ENCODE measurements around the gene RNASEL.

The RNASEL gene

GRCh38 chr1:182570611-182570970, 18.5 kb downstream of the RNASEL start:
- Histone ChIP-seq H3K4me1 (ENCODE audit: insufficient read depth, low read length) (no peaks in the 10 kb centered on the region), H3K9me3 (ENCODE audit: low read length) (no peaks in the 10 kb centered on the region), H3K36me3 (ENCODE audit: insufficient read depth, low read length) (peaks cover 15% of the 10 kb centered on the region), H3K4me3 (ENCODE audit: low read depth in 1 of 2, low read length in 2 of 2) (no peak overlapping the region), H3K27ac (ENCODE audit: low read depth, low read length) (no peak overlapping the region), H3K27me3 (ENCODE audit: control insufficient read depth in 1 of 2, insufficient read depth in 2 of 2, low read length in 2 of 2) (no peaks in the 10 kb centered on the region), H3K9ac (ENCODE audit: low read length) (no peak overlapping the region)

GRCh38 chr1:182569939-182570610, 19.0 kb downstream of the RNASEL start:
- Histone ChIP-seq H3K27ac (ENCODE audit: low read depth, low read length) (no peak overlapping the region), H3K4me1 (ENCODE audit: insufficient read depth, low read length) (no peaks in the 10 kb centered on the region), H3K4me3 (ENCODE audit: low read depth in 1 of 2, low read length in 2 of 2) (no peak overlapping the region), H3K36me3 (ENCODE audit: insufficient read depth, low read length) (peaks cover 10% of the 10 kb centered on the region), H3K27me3 (ENCODE audit: control insufficient read depth in 1 of 2, insufficient read depth in 2 of 2, low read length in 2 of 2) (no peaks in the 10 kb centered on the region), H3K9ac (ENCODE audit: low read length) (no peak overlapping the region), H3K9me3 (ENCODE audit: low read length) (no peaks in the 10 kb centered on the region)

GRCh38 chr1:182568647-182569284, 20.3 kb downstream of the RNASEL start:
- Histone ChIP-seq H3K36me3 (ENCODE audit: insufficient read depth, low read length) (no peaks in the 10 kb centered on the region), H3K4me3 (ENCODE audit: low read depth in 1 of 2, low read length in 2 of 2) (no peak overlapping the region), H3K27ac (ENCODE audit: low read depth, low read length) (no peak overlapping the region), H3K27me3 (ENCODE audit: control insufficient read depth in 1 of 2, insufficient read depth in 2 of 2, low read length in 2 of 2) (no peaks in the 10 kb centered on the region), H3K9ac (ENCODE audit: low read length) (no peak overlapping the region), H3K9me3 (ENCODE audit: low read length) (no peaks in the 10 kb centered on the region), H3K4me1 (ENCODE audit: insufficient read depth, low read length) (no peaks in the 10 kb centered on the region)

DNA sequence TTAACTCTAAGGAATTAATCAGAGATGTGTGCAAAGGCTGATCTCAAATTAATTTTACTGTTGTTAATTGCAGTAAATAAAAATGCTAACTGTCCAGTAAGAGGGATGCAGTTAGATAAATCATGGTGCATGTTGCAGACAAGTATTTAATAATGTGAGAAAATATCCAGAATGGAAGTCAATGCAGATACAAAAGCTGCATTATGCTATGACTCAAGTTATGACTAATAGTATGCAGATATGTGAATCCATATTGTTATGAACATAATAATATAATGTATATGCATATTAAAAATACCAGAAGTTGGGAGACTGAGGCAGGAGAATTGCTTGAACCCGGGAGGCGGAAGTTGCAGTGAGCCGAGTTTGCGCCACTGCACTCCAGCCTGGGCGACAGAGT, 21.4 kb downstream of the RNASEL start:
- H3K4me3 ChIP-seq (ENCODE audit: low read depth in 1 of 2, low read length in 2 of 2), result no peak overlapping the region
- no peak overlapping the region for H3K27ac ChIP-seq (ENCODE audit: low read depth, low read length)
- H3K9ac ChIP-seq (ENCODE audit: low read length), result no peak overlapping the region
- no peaks in the 10 kb centered on the region for H3K27me3 ChIP-seq (ENCODE audit: control insufficient read depth in 1 of 2, insufficient read depth in 2 of 2, low read length in 2 of 2)
- H3K4me1 ChIP-seq (ENCODE audit: insufficient read depth, low read length), result no peaks in the 10 kb centered on the region
- no peaks in the 10 kb centered on the region for H3K9me3 ChIP-seq (ENCODE audit: low read length)
- no peaks in the 10 kb centered on the region for H3K36me3 ChIP-seq (ENCODE audit: insufficient read depth, low read length)

DNA sequence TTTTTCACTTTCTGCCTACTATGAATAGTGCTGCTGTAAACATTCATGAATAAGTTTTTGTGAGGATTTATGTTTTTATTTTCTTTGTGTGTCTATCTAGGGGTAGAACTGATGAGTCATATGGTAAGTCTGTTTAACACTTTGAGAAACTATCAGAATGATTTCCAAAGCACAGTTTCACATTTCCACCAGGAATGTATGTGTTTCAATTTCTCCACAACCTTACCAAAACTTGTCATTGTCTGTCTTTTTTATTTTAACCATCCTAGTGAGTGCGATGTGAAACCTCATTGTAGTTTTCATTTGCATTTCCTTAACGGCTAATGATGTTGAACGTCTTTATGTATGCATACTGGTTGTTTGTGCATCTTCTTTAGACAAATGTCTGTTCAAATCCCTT, 23.5 kb downstream of the RNASEL start:
- no peaks in the 10 kb centered on the region for H3K4me1 ChIP-seq (ENCODE audit: insufficient read depth, low read length)
- no peak overlapping the region for H3K9ac ChIP-seq (ENCODE audit: low read length)
- H3K27ac ChIP-seq (ENCODE audit: low read depth, low read length), result no peak overlapping the region
- H3K36me3 ChIP-seq (ENCODE audit: insufficient read depth, low read length), result no peaks in the 10 kb centered on the region
- H3K4me3 ChIP-seq (ENCODE audit: low read depth in 1 of 2, low read length in 2 of 2), result no peak overlapping the region
- no peaks in the 10 kb centered on the region for H3K9me3 ChIP-seq (ENCODE audit: low read length)
- no peaks in the 10 kb centered on the region for H3K27me3 ChIP-seq (ENCODE audit: control insufficient read depth in 1 of 2, insufficient read depth in 2 of 2, low read length in 2 of 2)

- H3K4me1 ChIP-seq (ENCODE audit: insufficient read depth, low read length), result no peaks in the 10 kb centered on the region
- no peaks in the 10 kb centered on the region for H3K9me3 ChIP-seq (ENCODE audit: low read length)
- no peaks in the 10 kb centered on the region for H3K27me3 ChIP-seq (ENCODE audit: control insufficient read depth in 1 of 2, insufficient read depth in 2 of 2, low read length in 2 of 2)
- H3K36me3 ChIP-seq (ENCODE audit: insufficient read depth, low read length), result no peaks in the 10 kb centered on the region
- H3K9ac ChIP-seq (ENCODE audit: low read length), result no peak overlapping the region
- no peak overlapping the region for H3K4me3 ChIP-seq (ENCODE audit: low read depth in 1 of 2, low read length in 2 of 2)
- no peak overlapping the region for H3K27ac ChIP-seq (ENCODE audit: low read depth, low read length)
Measured at GRCh38 chr1:182564406-182565004, 24.6 kb downstream of the RNASEL start.

GRCh38 chr1:182563095-182563494, 26.0 kb downstream of the RNASEL start:
- Histone ChIP-seq H3K4me3 (ENCODE audit: low read depth in 1 of 2, low read length in 2 of 2) (no peak overlapping the region), H3K9ac (ENCODE audit: low read length) (no peak overlapping the region), H3K27me3 (ENCODE audit: control insufficient read depth in 1 of 2, insufficient read depth in 2 of 2, low read length in 2 of 2) (no peaks in the 10 kb centered on the region), H3K27ac (ENCODE audit: low read depth, low read length) (no peak overlapping the region), H3K9me3 (ENCODE audit: low read length) (no peaks in the 10 kb centered on the region), H3K36me3 (ENCODE audit: insufficient read depth, low read length) (no peaks in the 10 kb centered on the region), H3K4me1 (ENCODE audit: insufficient read depth, low read length) (no peaks in the 10 kb centered on the region)

DNA sequence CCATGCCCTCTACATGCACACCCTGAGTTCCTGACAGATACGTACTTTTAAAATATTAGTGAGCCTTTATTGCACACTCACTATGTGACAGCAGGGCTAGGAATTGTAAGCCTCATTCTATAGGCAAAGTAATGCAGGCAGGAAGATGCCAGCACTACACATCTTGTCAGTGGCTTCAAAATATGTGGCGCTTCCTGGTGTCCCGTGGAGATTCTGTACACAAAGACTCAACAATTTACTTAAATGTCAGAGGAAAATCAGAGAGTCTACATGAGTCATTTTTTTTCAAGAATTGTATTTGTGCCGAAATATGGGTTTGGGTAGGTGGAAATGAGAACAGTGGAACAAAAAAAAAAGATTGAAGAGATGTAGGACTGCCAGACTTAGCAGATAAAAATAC, 27.6 kb downstream of the RNASEL start:
- no peak overlapping the region for H3K9ac ChIP-seq (ENCODE audit: low read length)
- H3K9me3 ChIP-seq (ENCODE audit: low read length), result no peaks in the 10 kb centered on the region
- no peaks in the 10 kb centered on the region for H3K4me1 ChIP-seq (ENCODE audit: insufficient read depth, low read length)
- no peak overlapping the region for H3K4me3 ChIP-seq (ENCODE audit: low read depth in 1 of 2, low read length in 2 of 2)
- no peaks in the 10 kb centered on the region for H3K27me3 ChIP-seq (ENCODE audit: control insufficient read depth in 1 of 2, insufficient read depth in 2 of 2, low read length in 2 of 2)
- no peaks in the 10 kb centered on the region for H3K36me3 ChIP-seq (ENCODE audit: insufficient read depth, low read length)
- no peak overlapping the region for H3K27ac ChIP-seq (ENCODE audit: low read depth, low read length)

DNA sequence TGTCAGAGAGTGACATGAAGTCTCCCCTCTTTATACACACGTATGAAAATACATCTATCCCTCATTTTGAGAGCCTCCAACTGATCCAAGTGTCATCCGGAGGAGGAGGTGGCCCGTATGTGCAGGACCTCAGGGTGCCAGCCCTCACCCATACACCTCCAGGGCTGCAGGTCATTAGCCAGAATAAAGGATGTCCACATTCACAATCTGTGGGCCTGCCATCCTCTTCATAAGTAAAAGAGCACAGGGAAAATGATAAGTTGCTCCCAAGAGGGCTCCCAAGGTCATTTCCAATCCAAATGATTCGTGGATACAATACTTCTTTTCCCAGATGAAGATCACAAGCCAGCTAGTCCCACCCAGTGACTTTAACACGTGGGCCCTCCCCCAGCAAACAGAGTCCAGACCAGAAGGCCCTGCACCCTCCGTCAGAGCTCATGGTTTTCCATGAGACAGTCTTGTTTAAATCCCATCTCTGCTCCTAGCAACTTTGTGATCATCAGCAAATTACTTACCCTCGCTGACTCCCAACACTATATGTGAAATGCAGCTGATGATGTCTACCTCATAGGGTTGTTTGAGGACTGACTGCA, 28.6 kb downstream of the RNASEL start:
- H3K9me3 ChIP-seq (ENCODE audit: low read length), result no peaks in the 10 kb centered on the region
- no peaks in the 10 kb centered on the region for H3K27me3 ChIP-seq (ENCODE audit: control insufficient read depth in 1 of 2, insufficient read depth in 2 of 2, low read length in 2 of 2)
- H3K4me3 ChIP-seq (ENCODE audit: low read depth in 1 of 2, low read length in 2 of 2), result no peak overlapping the region
- no peaks in the 10 kb centered on the region for H3K36me3 ChIP-seq (ENCODE audit: insufficient read depth, low read length)
- no peak overlapping the region for H3K9ac ChIP-seq (ENCODE audit: low read length)
- H3K4me1 ChIP-seq (ENCODE audit: insufficient read depth, low read length), result no peaks in the 10 kb centered on the region
- no peak overlapping the region for H3K27ac ChIP-seq (ENCODE audit: low read depth, low read length)

GRCh38 chr1:182556279-182556678, 32.8 kb downstream of the RNASEL start:
- no peaks in the 10 kb centered on the region for H3K9me3 ChIP-seq (ENCODE audit: low read length)
- H3K27ac ChIP-seq (ENCODE audit: low read depth, low read length), result no peak overlapping the region
- H3K27me3 ChIP-seq (ENCODE audit: control insufficient read depth in 1 of 2, insufficient read depth in 2 of 2, low read length in 2 of 2), result no peaks in the 10 kb centered on the region
- no peaks in the 10 kb centered on the region for H3K36me3 ChIP-seq (ENCODE audit: insufficient read depth, low read length)
- H3K4me3 ChIP-seq (ENCODE audit: low read depth in 1 of 2, low read length in 2 of 2), result no peak overlapping the region
- no peaks in the 10 kb centered on the region for H3K4me1 ChIP-seq (ENCODE audit: insufficient read depth, low read length)
- no peak overlapping the region for H3K9ac ChIP-seq (ENCODE audit: low read length)

DNA sequence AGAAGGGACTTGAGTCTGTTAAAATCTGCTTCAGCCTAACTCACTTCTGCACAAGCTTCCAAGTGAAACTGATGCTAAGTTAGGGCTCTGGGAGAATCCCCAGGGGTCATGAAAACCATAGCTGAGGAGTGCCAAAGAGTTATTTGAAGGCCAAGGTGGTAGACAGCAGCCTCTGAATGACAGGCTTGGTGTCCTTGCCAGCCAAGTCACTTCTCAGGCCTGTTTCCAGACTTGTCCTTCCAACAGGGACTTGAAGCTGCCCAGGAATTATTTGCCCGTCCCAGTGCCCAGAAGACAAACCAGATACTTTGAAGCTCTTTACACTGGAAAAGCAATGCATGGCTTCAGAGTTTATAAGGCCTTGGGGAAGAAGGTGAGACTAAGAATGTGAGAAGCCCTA, 33.6 kb downstream of the RNASEL start:
- no peaks in the 10 kb centered on the region for H3K27me3 ChIP-seq (ENCODE audit: control insufficient read depth in 1 of 2, insufficient read depth in 2 of 2, low read length in 2 of 2)
- no peaks in the 10 kb centered on the region for H3K4me1 ChIP-seq (ENCODE audit: insufficient read depth, low read length)
- H3K27ac ChIP-seq (ENCODE audit: low read depth, low read length), result no peak overlapping the region
- H3K9ac ChIP-seq (ENCODE audit: low read length), result no peak overlapping the region
- H3K36me3 ChIP-seq (ENCODE audit: insufficient read depth, low read length), result no peaks in the 10 kb centered on the region
- no peaks in the 10 kb centered on the region for H3K9me3 ChIP-seq (ENCODE audit: low read length)
- no peak overlapping the region for H3K4me3 ChIP-seq (ENCODE audit: low read depth in 1 of 2, low read length in 2 of 2)

Measured in muscle layer of colon (tissue), 2 donors.